GM21576 (cell line): ENCODE data around the gene GMPPB.

Experiments
- ATAC-seq: cut with Tn5 transposase; IDR thresholded peaks from one replicate; pipeline ENCODE4 v1.9.1; 2021; ENCODE audit warnings: mild to moderate bottlenecking, moderate library complexity; ENCODE audit not compliant: unreplicated experiment

The GMPPB gene

GRCh38 chr3:49673121-49673714 is 50.5 kb downstream of the GMPPB start:
- ATAC-seq = no peak

GRCh38 chr3:49671291-49672288 is 52.2 kb downstream of the GMPPB start:
- no peak for ATAC-seq

- no peak for ATAC-seq
Observed at GRCh38 chr3:49670940-49671290, 52.8 kb downstream of the GMPPB start.
